ENCODE data around the gene USP47. TPM values are rescaled to one million over a fixed set of nuclear protein-coding genes. Genes with fewer than 3 reads are reported as not detected.

USP47 gene, protein sequence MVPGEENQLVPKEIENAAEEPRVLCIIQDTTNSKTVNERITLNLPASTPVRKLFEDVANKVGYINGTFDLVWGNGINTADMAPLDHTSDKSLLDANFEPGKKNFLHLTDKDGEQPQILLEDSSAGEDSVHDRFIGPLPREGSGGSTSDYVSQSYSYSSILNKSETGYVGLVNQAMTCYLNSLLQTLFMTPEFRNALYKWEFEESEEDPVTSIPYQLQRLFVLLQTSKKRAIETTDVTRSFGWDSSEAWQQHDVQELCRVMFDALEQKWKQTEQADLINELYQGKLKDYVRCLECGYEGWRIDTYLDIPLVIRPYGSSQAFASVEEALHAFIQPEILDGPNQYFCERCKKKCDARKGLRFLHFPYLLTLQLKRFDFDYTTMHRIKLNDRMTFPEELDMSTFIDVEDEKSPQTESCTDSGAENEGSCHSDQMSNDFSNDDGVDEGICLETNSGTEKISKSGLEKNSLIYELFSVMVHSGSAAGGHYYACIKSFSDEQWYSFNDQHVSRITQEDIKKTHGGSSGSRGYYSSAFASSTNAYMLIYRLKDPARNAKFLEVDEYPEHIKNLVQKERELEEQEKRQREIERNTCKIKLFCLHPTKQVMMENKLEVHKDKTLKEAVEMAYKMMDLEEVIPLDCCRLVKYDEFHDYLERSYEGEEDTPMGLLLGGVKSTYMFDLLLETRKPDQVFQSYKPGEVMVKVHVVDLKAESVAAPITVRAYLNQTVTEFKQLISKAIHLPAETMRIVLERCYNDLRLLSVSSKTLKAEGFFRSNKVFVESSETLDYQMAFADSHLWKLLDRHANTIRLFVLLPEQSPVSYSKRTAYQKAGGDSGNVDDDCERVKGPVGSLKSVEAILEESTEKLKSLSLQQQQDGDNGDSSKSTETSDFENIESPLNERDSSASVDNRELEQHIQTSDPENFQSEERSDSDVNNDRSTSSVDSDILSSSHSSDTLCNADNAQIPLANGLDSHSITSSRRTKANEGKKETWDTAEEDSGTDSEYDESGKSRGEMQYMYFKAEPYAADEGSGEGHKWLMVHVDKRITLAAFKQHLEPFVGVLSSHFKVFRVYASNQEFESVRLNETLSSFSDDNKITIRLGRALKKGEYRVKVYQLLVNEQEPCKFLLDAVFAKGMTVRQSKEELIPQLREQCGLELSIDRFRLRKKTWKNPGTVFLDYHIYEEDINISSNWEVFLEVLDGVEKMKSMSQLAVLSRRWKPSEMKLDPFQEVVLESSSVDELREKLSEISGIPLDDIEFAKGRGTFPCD (N-terminal part only)
- 10 to 100 TPM; 51.7 to 57.3 (median 54.7) TPM for total RNA-seq
- 35.3 TPM for polyA plus RNA-seq
- long read RNA-seq, donor 1, full-length matches to known transcripts, result 125 of 240 reads
- long read RNA-seq, donor 1, partial matches to known transcripts, result 90 of 240 reads
- long read RNA-seq, donor 1, other reads (novel, unspliced or antisense), result 25 of 240 reads
- long read RNA-seq, donor 2, full-length matches to known transcripts, result 46 of 78 reads
- long read RNA-seq, donor 2, partial matches to known transcripts, result 17 of 78 reads
- long read RNA-seq, donor 2, other reads (novel, unspliced or antisense), result 15 of 78 reads
- long read RNA-seq, donor 3, full-length matches to known transcripts, result 282 of 593 reads
- long read RNA-seq, donor 3, partial matches to known transcripts, result 254 of 593 reads
- long read RNA-seq, donor 3, other reads (novel, unspliced or antisense), result 57 of 593 reads
- long read RNA-seq, donor 4, full-length matches to known transcripts, result 79 of 110 reads
- long read RNA-seq, donor 4, partial matches to known transcripts, result 18 of 110 reads
- long read RNA-seq, donor 4, other reads (novel, unspliced or antisense), result 13 of 110 reads

DNA sequence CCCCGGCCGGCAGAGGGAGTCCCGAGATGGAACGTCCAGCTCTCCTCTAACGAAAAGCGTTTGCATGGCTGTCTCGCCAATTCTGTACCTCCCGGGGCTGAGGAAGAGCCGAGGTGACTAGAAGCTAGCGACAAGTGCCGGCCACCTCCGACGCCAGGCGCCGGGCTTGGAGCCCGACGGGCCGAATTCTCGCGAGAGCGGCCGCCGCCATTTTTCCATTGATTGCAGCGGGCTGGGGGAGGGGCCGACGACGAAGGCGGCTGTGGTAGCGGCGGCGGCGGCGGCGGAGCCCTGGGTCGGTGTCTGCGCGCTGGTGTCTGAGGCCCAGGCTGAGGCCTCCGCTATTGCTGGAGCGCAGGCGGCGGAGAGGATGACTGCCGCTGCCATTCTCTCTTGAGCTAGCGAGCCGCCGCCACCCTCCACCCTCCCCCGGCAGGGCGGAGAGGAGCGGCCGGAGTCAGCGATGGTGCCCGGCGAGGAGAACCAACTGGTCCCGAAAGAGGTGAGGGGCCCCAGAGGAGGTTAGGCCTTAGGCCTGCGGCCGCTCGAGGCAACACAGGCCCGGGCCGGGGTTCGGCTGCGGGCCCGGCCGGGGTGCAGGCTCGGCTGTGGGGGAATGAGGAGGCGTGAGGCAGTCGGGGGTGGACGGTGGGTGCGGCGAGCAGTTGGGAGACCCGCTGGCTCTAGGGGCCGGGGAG is at the start of gene USP47:
Gene USP47 (plus strand): TSS at position 250 of the 698 bp plus-strand sequence. CDS start 214 bp downstream, at position 464.
- WGBS, result under 1% methylated on average over 70 of the region's 70 CpGs
- ATAC-seq (peak; percentile 95), DNase-seq (peak; percentile 93 to 97 (median 97))
- intact Hi-C loops (cut with DNase I), result no loop called here
- Histone ChIP-seq H3K27ac (ENCODE audit: low read length) (peak within 1 kb of the TSS; percentile 97), H3K4me3 (ENCODE audit: low read length) (peak within 1 kb of the TSS; percentile 77), H3K27me3 (ENCODE audit: control insufficient read depth, insufficient read depth) (no peaks in the 10 kb centered on the region), H3K9me3 (ENCODE audit: control insufficient read depth, low read length) (no peaks in the 10 kb centered on the region), H3K4me1 (ENCODE audit: control insufficient read depth, insufficient read depth, low read length) (no peaks in the 10 kb centered on the region)

DNA sequence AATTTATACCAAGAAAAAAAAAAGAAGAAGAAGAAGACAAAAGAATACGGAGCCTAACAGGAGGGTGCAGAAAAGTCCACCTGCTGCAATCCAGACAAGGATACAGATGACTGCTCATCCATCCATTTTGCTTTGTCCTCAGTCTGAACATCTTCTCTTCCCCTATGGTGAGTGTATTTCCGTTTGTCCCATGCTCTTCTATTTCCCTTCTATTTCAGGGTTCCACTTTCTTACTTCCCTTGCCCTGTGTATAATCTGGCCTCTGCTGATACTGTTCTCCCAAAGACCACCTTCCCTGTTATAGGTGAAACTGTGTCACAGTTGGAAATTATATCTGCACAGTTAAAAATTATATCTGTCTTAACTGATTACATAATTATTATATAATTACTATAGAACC is 48.7 kb upstream of the USP47 start:
- H3K4me3 ChIP-seq (ENCODE audit: low read length), result no peak overlapping the region
- H3K4me1 ChIP-seq (ENCODE audit: control insufficient read depth, insufficient read depth, low read length), result no peaks in the 10 kb centered on the region
- 77% methylated on average over 2 of the region's 2 CpGs for whole genome bisulfite sequencing
- intact Hi-C loops (cut with DNase I), result no loop called here
- H3K27me3 ChIP-seq (ENCODE audit: control insufficient read depth, insufficient read depth), result no peaks in the 10 kb centered on the region
- DNase-seq (no peak), ATAC-seq (no peak)
- no peak overlapping the region for H3K27ac ChIP-seq (ENCODE audit: low read length)
- no peaks in the 10 kb centered on the region for H3K9me3 ChIP-seq (ENCODE audit: control insufficient read depth, low read length)

DNA sequence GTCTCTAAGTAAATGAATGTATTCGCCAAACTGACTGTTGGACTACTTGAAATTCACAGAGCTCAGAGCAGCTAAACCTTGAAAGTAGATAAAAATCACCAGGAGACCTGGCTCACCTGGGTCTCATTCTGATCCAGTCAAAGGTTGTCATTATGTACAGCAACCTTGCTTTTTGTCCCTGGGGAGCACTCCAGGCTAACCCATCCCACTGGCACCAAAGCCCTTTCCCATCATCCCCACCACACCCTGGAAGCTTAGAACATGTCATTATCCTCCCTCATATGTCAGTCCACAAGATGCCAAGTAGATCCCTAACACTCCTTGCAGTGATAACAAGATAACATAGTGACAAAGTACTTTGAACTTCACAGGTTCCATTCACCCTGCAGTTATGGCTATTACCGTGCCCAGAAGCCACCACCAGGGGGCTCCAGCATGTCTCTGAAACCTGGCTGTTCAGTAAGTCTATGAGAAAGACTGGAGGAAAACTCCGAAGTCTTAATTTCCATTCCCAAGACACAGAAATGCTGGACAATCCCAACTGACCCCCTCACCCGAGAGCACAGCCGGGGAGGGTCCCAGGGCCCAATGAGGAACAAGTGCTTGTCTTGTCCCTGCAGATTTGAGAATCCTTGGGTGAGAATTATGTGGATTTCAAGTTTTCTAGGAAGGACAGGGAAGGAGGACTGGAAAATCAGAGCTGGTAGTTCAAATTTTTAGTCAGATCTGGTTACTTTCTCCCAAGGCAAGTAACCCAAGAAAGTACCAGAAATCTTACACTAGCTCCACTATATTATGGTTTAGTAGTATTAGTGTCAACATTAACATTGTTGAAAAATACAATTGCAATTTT is 43.0 kb upstream of the USP47 start:
- Histone ChIP-seq H3K27me3 (ENCODE audit: control insufficient read depth, insufficient read depth) (no peaks in the 10 kb centered on the region), H3K4me3 (ENCODE audit: low read length) (no peak overlapping the region), H3K27ac (ENCODE audit: low read length) (no peak overlapping the region), H3K9me3 (ENCODE audit: control insufficient read depth, low read length) (no peaks in the 10 kb centered on the region), H3K4me1 (ENCODE audit: control insufficient read depth, insufficient read depth, low read length) (no peaks in the 10 kb centered on the region)
- 21% methylated on average over 5 of the region's 5 CpGs for WGBS
- DNase-seq (peak; percentile 85 to 95 (median 91)), ATAC-seq (peak; percentile 91 to 92)
- intact Hi-C loops (cut with DNase I), result loop anchor here in 2 of 4 donors (5.0 kb wide), 1 partner anchor 243 kb away; no protein-coding TSS in a partner anchor

DNA sequence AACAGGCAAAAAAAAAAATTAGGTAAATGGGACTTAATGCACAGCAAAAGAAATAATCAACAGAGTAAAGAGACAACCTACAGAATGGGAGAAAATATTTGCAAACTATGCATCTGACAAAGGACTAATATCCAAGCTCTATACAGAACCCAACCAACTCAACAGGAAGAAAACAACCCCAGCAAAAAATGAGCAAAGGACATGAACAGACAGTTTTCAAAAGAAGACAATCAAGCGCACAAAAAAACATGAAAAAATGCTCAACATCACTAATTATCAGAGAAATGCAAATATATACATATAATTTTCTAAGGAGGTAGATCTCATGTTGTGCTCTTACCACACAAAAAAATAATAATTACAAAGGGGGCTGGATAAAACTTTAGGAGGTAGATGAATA is 36.5 kb upstream of the USP47 start:
- intact Hi-C loops (cut with DNase I), result loop anchor here in 2 of 4 donors (10.0 kb wide), 3 partner anchors 110 to 480 kb away; no protein-coding TSS in a partner anchor
- Histone ChIP-seq H3K4me3 (ENCODE audit: low read length) (no peak overlapping the region), H3K9me3 (ENCODE audit: control insufficient read depth, low read length) (no peaks in the 10 kb centered on the region), H3K27me3 (ENCODE audit: control insufficient read depth, insufficient read depth) (no peaks in the 10 kb centered on the region), H3K4me1 (ENCODE audit: control insufficient read depth, insufficient read depth, low read length) (no peaks in the 10 kb centered on the region), H3K27ac (ENCODE audit: low read length) (no peak overlapping the region)
- no peak for ATAC-seq
- DNase-seq, result no peak
- 100% methylated on average over 1 of the region's 1 CpG for WGBS

DNA sequence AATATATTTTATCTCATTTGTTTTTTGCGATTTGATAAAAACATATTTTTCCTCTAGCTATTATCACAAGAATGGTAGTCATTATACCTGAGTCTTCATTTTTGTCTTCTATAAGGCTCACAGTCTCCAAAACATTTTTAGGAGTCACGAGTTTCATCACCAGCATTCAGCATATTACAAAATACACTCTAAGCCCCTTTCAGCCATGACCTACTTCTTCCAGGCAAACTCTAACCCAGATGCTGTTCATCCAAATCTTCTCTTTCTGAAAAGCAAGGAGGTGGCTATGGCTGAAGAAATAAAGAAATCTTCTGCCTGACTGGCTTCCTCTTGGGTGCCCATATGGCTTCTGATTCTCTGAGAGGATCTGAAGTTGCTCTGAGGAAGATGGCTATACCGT is 35.7 kb upstream of the USP47 start:
- 69% methylated on average over 3 of the region's 3 CpGs for WGBS
- no peak for DNase-seq
- no peak overlapping the region for H3K4me3 ChIP-seq (ENCODE audit: low read length)
- peak overlapping the region; percentile 27 for H3K27ac ChIP-seq (ENCODE audit: low read length)
- no peaks in the 10 kb centered on the region for H3K4me1 ChIP-seq (ENCODE audit: control insufficient read depth, insufficient read depth, low read length)
- H3K27me3 ChIP-seq (ENCODE audit: control insufficient read depth, insufficient read depth), result no peaks in the 10 kb centered on the region
- intact Hi-C loops (cut with DNase I), result loop anchor here in 2 of 4 donors (10.0 kb wide), 3 partner anchors 109 to 479 kb away; no protein-coding TSS in a partner anchor
- ATAC-seq, result peak; percentile 41 to 53
- no peaks in the 10 kb centered on the region for H3K9me3 ChIP-seq (ENCODE audit: control insufficient read depth, low read length)

DNA sequence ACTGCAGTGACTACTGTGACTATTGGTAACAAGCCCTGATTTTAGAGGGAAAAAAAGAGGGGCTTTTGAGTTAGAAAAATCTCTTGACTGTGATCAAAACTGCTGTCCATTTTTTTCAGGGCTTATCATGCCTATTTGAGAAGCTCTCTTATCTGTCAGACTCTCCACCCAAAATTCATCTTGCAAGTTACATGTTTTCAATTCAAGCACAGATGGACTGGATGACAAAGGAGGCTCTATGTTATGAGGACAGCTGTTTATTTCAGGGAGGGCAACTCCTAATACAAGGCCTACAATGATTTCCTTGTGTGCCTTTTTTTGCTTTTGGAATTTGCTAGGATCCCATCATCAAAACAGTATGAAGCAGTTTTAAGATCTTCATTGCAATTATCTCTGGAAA is 35.2 kb upstream of the USP47 start:
- DNase-seq, result no peak
- intact Hi-C loops (cut with DNase I), result loop anchor here in 2 of 4 donors (10.0 kb wide), 3 partner anchors 108 to 478 kb away; no protein-coding TSS in a partner anchor
- H3K27ac ChIP-seq (ENCODE audit: low read length), result no peak overlapping the region
- H3K9me3 ChIP-seq (ENCODE audit: control insufficient read depth, low read length), result no peaks in the 10 kb centered on the region
- peak; percentile 40 to 54 for ATAC-seq
- no peaks in the 10 kb centered on the region for H3K4me1 ChIP-seq (ENCODE audit: control insufficient read depth, insufficient read depth, low read length)
- no peaks in the 10 kb centered on the region for H3K27me3 ChIP-seq (ENCODE audit: control insufficient read depth, insufficient read depth)
- no peak overlapping the region for H3K4me3 ChIP-seq (ENCODE audit: low read length)

DNA sequence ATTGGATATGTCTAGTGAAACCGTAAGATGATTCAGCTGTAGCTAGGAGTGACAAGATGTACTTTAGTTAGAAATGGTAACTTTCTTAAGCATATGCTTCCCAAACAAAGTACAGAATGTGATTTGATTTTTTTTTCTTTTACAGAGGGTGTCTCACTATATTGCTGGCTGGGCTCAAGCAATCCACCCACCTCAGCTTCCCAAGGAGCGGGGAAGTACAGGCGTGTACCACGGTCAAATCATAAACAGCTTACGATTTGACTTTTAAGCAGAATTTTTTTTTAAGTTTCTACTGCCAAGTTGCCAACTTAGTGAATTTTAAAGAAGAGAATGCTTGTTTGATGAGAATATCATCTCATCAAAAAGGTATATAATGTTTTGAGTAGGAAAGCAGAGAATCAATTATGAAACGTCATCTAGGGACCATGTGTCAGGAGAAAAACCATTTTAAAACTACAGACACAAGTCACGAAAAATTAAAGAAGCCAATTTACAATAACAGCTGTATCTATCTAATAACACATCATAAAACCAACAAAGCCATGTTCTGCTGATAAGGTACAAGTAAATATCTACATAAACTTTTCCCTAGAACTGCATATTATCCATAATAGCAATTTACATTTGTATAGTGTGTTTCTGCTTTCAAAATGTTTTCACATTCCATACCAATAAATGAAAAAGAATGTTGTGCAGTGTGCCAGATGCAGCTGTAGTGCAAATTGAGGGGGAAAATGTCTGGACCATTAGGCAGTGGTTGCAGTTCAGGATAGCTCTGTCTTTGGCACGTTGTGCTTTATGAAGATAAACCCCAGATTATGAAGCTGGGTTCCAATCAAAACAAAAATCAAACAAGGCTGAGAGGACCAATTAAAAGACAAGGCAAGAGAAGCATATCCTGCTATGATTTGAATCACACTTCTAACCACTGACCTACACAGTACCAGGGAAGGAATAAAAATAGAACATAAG is 33.7 kb upstream of the USP47 start:
- H3K27ac ChIP-seq (ENCODE audit: low read length), result no peak overlapping the region
- H3K27me3 ChIP-seq (ENCODE audit: control insufficient read depth, insufficient read depth), result no peaks in the 10 kb centered on the region
- H3K4me3 ChIP-seq (ENCODE audit: low read length), result no peak overlapping the region
- peaks cover 3% of the 10 kb centered on the region for H3K4me1 ChIP-seq (ENCODE audit: control insufficient read depth, insufficient read depth, low read length)
- 65% methylated on average over 8 of the region's 8 CpGs for WGBS
- ATAC-seq (no peak), DNase-seq (no peak)
- H3K9me3 ChIP-seq (ENCODE audit: control insufficient read depth, low read length), result no peaks in the 10 kb centered on the region
- intact Hi-C loops (cut with DNase I), result loop anchor here in 2 of 4 donors (10.0 kb wide), 3 partner anchors 107 to 477 kb away; no protein-coding TSS in a partner anchor

DNA sequence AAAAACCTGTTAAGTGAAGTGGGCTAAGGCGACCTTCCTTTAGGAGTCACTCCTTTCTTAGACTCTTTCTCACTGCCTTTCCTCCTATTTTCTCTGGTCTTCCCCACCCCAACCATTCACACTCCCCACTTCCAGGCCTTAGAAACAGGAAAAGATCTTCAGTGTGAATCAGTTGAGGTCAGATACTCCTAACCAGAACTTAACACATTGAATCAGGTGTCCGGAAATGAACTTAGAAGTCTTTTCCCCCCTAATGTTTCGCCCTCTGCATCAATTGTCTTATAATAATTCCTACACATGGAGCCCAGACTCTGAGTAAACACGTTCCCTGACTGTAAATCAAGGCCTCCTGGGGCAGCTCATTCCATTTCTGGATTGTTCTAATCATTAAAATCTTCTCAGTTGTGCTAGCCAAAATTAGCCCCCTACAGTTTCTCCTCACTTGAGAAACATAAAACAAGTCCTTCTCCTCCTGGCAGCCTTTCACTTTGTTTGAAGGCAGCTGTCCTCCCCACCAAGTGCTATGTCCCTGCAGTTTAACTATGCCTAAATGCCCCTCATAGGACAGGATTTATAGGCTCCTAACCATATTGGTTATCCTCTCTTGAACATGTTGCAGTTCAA is 32.7 kb upstream of the USP47 start:
- intact Hi-C loops (cut with DNase I), result loop anchor here in 2 of 4 donors (10.0 kb wide), 3 partner anchors 106 to 476 kb away; no protein-coding TSS in a partner anchor
- H3K9me3 ChIP-seq (ENCODE audit: control insufficient read depth, low read length), result no peaks in the 10 kb centered on the region
- 69% methylated on average over 4 of the region's 4 CpGs for WGBS
- ATAC-seq, result no peak
- H3K27me3 ChIP-seq (ENCODE audit: control insufficient read depth, insufficient read depth), result no peaks in the 10 kb centered on the region
- no peak overlapping the region for H3K4me3 ChIP-seq (ENCODE audit: low read length)
- H3K27ac ChIP-seq (ENCODE audit: low read length), result no peak overlapping the region
- H3K4me1 ChIP-seq (ENCODE audit: control insufficient read depth, insufficient read depth, low read length), result peaks cover 3% of the 10 kb centered on the region
- no peak for DNase-seq

Measured in right cardiac atrium (tissue), 5 donors.